PFSK-1 (cell line): ENCODE measurements around the gene CEMIP.

ENCODE experiments used
- FOXP2 ChIP-seq: optimal IDR thresholded peaks from 2 replicates; pipeline ENCODE3; 2011; ENCODE audit warnings: borderline replicate concordance, control low read depth, inconsistent platforms; ENCODE audit not compliant: insufficient read depth; ENCODE audit errors: extremely low read length, extremely low read depth
- POLR2AphosphoS5 ChIP-seq: IDR thresholded peaks from 2 replicates; pipeline ENCODE4 v1.6.1; 2012; ENCODE audit warnings: low read depth, mild to moderate bottlenecking, control low read depth, low read length, moderate library complexity
- REST ChIP-seq, 2 experiments: IDR thresholded peaks; 2 replicates each; pipeline versions ENCODE4 v1.6.1 to v1.8.0; 2011 to 2012; ENCODE audit warnings: low read depth in 2 of 2, low read length in 2 of 2, control low read depth in 1 of 2, inconsistent platforms in 1 of 2, mild to moderate bottlenecking in 1 of 2, moderate library complexity in 1 of 2; ENCODE audit not compliant: insufficient read depth in 1 of 2
- SIN3A ChIP-seq: IDR thresholded peaks from 2 replicates; pipeline ENCODE4 v1.6.1; 2012; ENCODE audit warnings: mild to moderate bottlenecking, low read length, moderate library complexity, borderline replicate concordance; ENCODE audit not compliant: insufficient read depth
- TAF1 ChIP-seq: IDR thresholded peaks from 2 replicates; pipeline ENCODE4 v1.6.1; 2012; ENCODE audit warnings: low read length, control low read depth, borderline replicate concordance; ENCODE audit not compliant: insufficient read depth

Gene CEMIP

GRCh38 chr15:80856809-80857377 lies 77.7 kb downstream of the CEMIP start:
- TF ChIP-seq SIN3A, result no peak
- no peak for TF ChIP-seq REST (IDR thresholded peaks at IDR 0.05; ENCODE audit: insufficient read depth in 1 of 2, low read depth in 2 of 2, low read length in 2 of 2)
- no peak for TF ChIP-seq TAF1
- TF ChIP-seq POLR2AphosphoS5, result no peak
- TF ChIP-seq FOXP2, result no peak

DNA sequence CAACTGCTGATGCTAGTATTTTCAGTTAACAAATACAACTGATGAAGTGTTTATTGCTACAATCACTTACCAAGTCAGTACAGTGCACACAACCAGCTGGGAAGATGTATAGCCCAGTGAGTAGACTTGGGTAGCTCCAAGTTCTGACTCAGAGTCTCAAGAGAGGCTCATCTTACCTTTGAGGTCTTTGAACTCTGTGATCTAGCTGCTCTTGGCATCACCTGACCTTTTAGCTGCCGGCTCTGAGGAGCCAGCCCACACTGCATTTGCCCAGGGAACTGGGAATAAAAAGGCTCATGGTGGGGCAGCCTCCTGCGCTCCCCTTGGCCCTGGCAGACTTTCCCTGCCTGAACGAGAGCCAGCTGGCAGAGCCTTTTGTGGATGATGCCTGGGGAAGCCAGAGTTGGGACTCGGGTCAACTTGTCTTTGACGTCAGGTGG lies 82.6 kb downstream of the CEMIP start:
- TF ChIP-seq TAF1 (no peak), REST (IDR thresholded peaks at IDR 0.05; ENCODE audit: insufficient read depth in 1 of 2, low read depth in 2 of 2, low read length in 2 of 2) (no peak), SIN3A (no peak), FOXP2 (no peak), POLR2AphosphoS5 (no peak)

GRCh38 chr15:80864666-80865065 lies 85.5 kb downstream of the CEMIP start:
- TF ChIP-seq FOXP2 (no peak), SIN3A (no peak), REST (IDR thresholded peaks at IDR 0.05; ENCODE audit: insufficient read depth in 1 of 2, low read depth in 2 of 2, low read length in 2 of 2) (no peak), POLR2AphosphoS5 (no peak), TAF1 (no peak)

DNA sequence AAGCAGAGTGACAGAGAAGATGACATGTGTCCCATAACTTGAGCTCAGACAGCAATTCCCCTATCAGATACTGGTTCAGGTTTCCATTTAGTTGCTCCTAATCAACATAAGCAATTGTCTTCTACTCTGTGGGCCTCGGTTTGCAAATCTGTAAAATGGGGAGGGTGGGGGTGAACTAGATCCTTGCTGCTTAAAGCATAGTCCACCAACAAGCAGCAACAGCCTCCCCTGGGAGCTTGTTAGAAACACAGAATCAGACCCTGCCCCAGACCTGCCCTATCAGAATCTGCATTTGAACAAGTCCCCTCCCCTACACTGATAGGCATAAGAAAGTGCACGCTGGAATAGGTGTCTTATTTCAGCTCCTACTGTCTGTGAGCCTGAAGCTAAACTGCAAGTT lies 87.8 kb downstream of the CEMIP start:
- TF ChIP-seq SIN3A (no peak), FOXP2 (no peak), REST (IDR thresholded peaks at IDR 0.05; ENCODE audit: insufficient read depth in 1 of 2, low read depth in 2 of 2, low read length in 2 of 2) (no peak), POLR2AphosphoS5 (no peak), TAF1 (no peak)
